ENCODE results near the gene NUDT7. TPM values are rescaled to one million over a fixed set of nuclear protein-coding genes. Genes with fewer than 3 reads are reported as not detected.

NUDT7 gene
- total and polyA plus RNA-seq, 9 of the 15 experiments (the other 6 are each of a cell fraction or from before 2014, with no cell fraction given), result 5.6 to 24.2 (median 10.5) TPM

GRCh38 chr16:77739559-77739892 is 17.2 kb downstream of the NUDT7 start (continued):
- TF ChIP-seq CREB3 (tag; conservative IDR thresholded peaks at IDR 0.05; ENCODE audit: low read depth) (peak; percentile 98), E2F4 (CRISPR knock-in tag; IDR thresholded peaks at IDR 0.05; ENCODE audit: low read depth) (no peak), ZNF586 (CRISPR knock-in tag; conservative IDR thresholded peaks at IDR 0.05) (no peak), HINFP (tag; conservative IDR thresholded peaks at IDR 0.05; ENCODE audit: low read depth) (peak; percentile 87), NFRKB (IDR thresholded peaks at IDR 0.05; ENCODE audit: low read depth) (no peak), ZBTB26 (CRISPR knock-in tag; IDR thresholded peaks at IDR 0.05) (peak; percentile 97), GABPA (tag; conservative IDR thresholded peaks at IDR 0.05; ENCODE audit: low read depth) (no peak), ZNF717 (CRISPR knock-in tag; IDR thresholded peaks at IDR 0.05) (no peak), ZNF212 (CRISPR knock-in tag; IDR thresholded peaks at IDR 0.05) (0 out of 2 replicates have a peak, but pooled peaks have one; percentile 81), E2F3 (CRISPR knock-in tag; IDR thresholded peaks at IDR 0.05) (peak; percentile 91), ELF2 (CRISPR knock-in tag; IDR thresholded peaks at IDR 0.05) (no peak), MYNN (IDR thresholded peaks at IDR 0.05) (no peak), MYNN (CRISPR knock-in tag; IDR thresholded peaks at IDR 0.05) (no peak), BCL6 (CRISPR knock-in tag; IDR thresholded peaks at IDR 0.05) (0 out of 2 replicates have a peak, but pooled peaks have one; percentile 56), XRCC4 (IDR thresholded peaks at IDR 0.05; ENCODE audit: extremely low read depth, insufficient read depth, insufficient read length) (no peak), HDAC1 (IDR thresholded peaks at IDR 0.05) (no peak), HDAC6 (IDR thresholded peaks at IDR 0.05; ENCODE audit: low read depth, low read length) (no peak), TAL1 (IDR thresholded peaks at IDR 0.05) (no peak), THRAP3 (IDR thresholded peaks at IDR 0.05; ENCODE audit: borderline replicate concordance) (no peak), ZNF165 (CRISPR knock-in tag; IDR thresholded peaks at IDR 0.05; ENCODE audit: borderline replicate concordance) (0 out of 2 replicates have a peak, but pooled peaks have one; percentile 26)
- TF ChIP-seq, protein P1, sequence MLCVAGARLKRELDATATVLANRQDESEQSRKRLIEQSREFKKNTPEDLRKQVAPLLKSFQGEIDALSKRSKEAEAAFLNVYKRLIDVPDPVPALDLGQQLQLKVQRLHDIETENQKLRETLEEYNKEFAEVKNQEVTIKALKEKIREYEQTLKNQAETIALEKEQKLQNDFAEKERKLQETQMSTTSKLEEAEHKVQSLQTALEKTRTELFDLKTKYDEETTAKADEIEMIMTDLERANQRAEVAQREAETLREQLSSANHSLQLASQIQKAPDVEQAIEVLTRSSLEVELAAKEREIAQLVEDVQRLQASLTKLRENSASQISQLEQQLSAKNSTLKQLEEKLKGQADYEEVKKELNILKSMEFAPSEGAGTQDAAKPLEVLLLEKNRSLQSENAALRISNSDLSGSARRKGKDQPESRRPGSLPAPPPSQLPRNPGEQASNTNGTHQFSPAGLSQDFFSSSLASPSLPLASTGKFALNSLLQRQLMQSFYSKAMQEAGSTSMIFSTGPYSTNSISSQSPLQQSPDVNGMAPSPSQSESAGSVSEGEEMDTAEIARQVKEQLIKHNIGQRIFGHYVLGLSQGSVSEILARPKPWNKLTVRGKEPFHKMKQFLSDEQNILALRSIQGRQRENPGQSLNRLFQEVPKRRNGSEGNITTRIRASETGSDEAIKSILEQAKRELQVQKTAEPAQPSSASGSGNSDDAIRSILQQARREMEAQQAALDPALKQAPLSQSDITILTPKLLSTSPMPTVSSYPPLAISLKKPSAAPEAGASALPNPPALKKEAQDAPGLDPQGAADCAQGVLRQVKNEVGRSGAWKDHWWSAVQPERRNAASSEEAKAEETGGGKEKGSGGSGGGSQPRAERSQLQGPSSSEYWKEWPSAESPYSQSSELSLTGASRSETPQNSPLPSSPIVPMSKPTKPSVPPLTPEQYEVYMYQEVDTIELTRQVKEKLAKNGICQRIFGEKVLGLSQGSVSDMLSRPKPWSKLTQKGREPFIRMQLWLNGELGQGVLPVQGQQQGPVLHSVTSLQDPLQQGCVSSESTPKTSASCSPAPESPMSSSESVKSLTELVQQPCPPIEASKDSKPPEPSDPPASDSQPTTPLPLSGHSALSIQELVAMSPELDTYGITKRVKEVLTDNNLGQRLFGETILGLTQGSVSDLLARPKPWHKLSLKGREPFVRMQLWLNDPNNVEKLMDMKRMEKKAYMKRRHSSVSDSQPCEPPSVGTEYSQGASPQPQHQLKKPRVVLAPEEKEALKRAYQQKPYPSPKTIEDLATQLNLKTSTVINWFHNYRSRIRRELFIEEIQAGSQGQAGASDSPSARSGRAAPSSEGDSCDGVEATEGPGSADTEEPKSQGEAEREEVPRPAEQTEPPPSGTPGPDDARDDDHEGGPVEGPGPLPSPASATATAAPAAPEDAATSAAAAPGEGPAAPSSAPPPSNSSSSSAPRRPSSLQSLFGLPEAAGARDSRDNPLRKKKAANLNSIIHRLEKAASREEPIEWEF (CRISPR knock-in tag; IDR thresholded peaks at IDR 0.05), result peak; percentile 95

Measured in K562 (cell line).